Measurements from ENCODE around the gene SERPING1.

The SERPING1 gene

GRCh38 chr11:57620467-57620866 is 23.0 kb downstream of the SERPING1 start:
- H3K9me3 ChIP-seq (ENCODE audit: insufficient read depth, low read depth, low read length): peaks cover 10% of the 10 kb centered on the region
- H3K4me1 ChIP-seq (ENCODE audit: insufficient read depth, low read length): no peaks in the 10 kb centered on the region
- H3K4me3 ChIP-seq (ENCODE audit: low read length): no peak overlapping the region
- no peak overlapping the region for H3K27ac ChIP-seq (ENCODE audit: low read depth, low read length)
- H3K9ac ChIP-seq (ENCODE audit: low read depth, low read length): no peak overlapping the region
- H3K27me3 ChIP-seq (ENCODE audit: insufficient read depth, low read length): no peaks in the 10 kb centered on the region
- peaks cover 2% of the 10 kb centered on the region; the same call in 1 of the 2 replicates for H3K36me3 ChIP-seq (ENCODE audit: insufficient read depth, low read length)

DNA sequence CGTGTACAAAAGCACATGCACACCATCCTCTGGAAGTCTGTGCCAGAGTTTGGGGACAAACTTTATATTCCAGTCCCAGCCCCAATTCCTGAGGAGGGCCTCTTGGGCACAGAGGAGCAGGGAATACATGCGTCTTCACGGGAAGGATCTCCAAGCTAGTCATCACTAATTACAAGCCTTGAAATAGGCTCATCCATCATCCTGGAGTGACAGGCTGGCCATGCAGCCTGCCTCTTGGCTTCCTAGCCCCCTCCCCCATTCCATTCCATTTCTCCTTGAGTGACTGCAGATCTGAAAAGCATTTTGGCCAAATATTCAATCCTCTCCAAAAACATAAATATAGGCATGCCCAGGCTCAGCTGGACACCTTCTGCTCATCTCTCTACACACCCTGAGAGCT is 24.8 kb downstream of the SERPING1 start:
- Histone ChIP-seq H3K27me3 (ENCODE audit: insufficient read depth, low read length) (no peaks in the 10 kb centered on the region), H3K36me3 (ENCODE audit: insufficient read depth, low read length) (peaks cover 2% of the 10 kb centered on the region; the same call in 1 of the 2 replicates), H3K4me1 (ENCODE audit: insufficient read depth, low read length) (no peaks in the 10 kb centered on the region), H3K9ac (ENCODE audit: low read depth, low read length) (no peak overlapping the region), H3K27ac (ENCODE audit: low read depth, low read length) (no peak overlapping the region), H3K4me3 (ENCODE audit: low read length) (no peak overlapping the region), H3K9me3 (ENCODE audit: insufficient read depth, low read depth, low read length) (peaks cover 10% of the 10 kb centered on the region)
- 61% methylated on average over 3 of the region's 3 CpGs for WGBS

DNA sequence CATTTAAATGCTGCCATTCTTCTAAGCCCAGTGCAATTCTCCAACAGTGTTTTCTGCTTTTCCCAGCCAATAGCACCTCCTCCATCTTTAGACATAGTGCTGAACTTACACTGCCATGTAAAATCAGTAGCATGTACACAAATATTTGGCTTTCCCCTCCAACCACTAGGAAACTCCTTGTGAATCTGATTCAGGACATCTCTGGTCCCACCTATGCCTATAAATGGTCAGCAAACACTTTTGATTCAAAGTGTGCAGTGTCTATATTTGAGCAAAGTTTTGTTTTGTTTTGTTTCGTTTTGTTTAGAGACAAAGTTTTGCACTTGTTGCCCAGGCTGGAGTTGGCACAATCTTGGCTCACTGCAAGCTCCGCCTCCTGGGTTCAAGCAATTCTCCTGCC is 27.4 kb downstream of the SERPING1 start:
- Histone ChIP-seq H3K27ac (ENCODE audit: low read depth, low read length) (no peak overlapping the region), H3K4me1 (ENCODE audit: insufficient read depth, low read length) (no peaks in the 10 kb centered on the region), H3K36me3 (ENCODE audit: insufficient read depth, low read length) (peaks cover 1% of the 10 kb centered on the region; the same call in 1 of the 2 replicates), H3K9me3 (ENCODE audit: insufficient read depth, low read depth, low read length) (peaks cover 3% of the 10 kb centered on the region), H3K4me3 (ENCODE audit: low read length) (no peak overlapping the region), H3K9ac (ENCODE audit: low read depth, low read length) (no peak overlapping the region), H3K27me3 (ENCODE audit: insufficient read depth, low read length) (no peaks in the 10 kb centered on the region)
- 98% methylated on average over 2 of the region's 2 CpGs for WGBS

GRCh38 chr11:57626895-57627294 is 29.4 kb downstream of the SERPING1 start:
- 91% methylated on average over 1 of the region's 1 CpG for WGBS
- no peaks in the 10 kb centered on the region for H3K27me3 ChIP-seq (ENCODE audit: insufficient read depth, low read length)
- H3K27ac ChIP-seq (ENCODE audit: low read depth, low read length): no peak overlapping the region
- H3K4me1 ChIP-seq (ENCODE audit: insufficient read depth, low read length): no peaks in the 10 kb centered on the region
- H3K9me3 ChIP-seq (ENCODE audit: insufficient read depth, low read depth, low read length): no peaks in the 10 kb centered on the region
- no peaks in the 10 kb centered on the region for H3K36me3 ChIP-seq (ENCODE audit: insufficient read depth, low read length)
- H3K9ac ChIP-seq (ENCODE audit: low read depth, low read length): no peak overlapping the region
- no peak overlapping the region for H3K4me3 ChIP-seq (ENCODE audit: low read length)

DNA sequence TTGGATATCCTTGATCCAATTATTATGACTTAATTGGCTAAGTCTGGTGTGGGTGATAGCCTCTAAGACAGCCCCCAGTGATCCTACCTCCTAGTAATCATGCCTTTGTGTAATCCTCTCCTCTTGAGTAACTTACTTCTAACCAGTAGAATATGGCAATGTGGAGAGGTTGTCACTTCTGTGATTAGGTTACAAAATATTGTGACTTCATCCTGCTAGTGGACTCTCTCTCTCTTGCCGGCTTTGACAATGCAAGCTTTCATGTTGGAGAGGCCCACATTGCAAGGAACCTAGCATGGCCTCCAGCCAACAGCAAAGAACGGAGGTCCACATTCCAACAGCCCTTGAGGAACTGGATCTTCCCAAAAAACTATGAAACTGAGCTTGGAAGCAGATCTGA is 32.7 kb downstream of the SERPING1 start:
- no peaks in the 10 kb centered on the region for H3K36me3 ChIP-seq (ENCODE audit: insufficient read depth, low read length)
- H3K4me3 ChIP-seq (ENCODE audit: low read length): no peak overlapping the region
- H3K4me1 ChIP-seq (ENCODE audit: insufficient read depth, low read length): no peaks in the 10 kb centered on the region
- no peaks in the 10 kb centered on the region for H3K9me3 ChIP-seq (ENCODE audit: insufficient read depth, low read depth, low read length)
- H3K27me3 ChIP-seq (ENCODE audit: insufficient read depth, low read length): no peaks in the 10 kb centered on the region
- WGBS: 95% methylated on average over 2 of the region's 2 CpGs
- no peak overlapping the region for H3K9ac ChIP-seq (ENCODE audit: low read depth, low read length)
- no peak overlapping the region for H3K27ac ChIP-seq (ENCODE audit: low read depth, low read length)

DNA sequence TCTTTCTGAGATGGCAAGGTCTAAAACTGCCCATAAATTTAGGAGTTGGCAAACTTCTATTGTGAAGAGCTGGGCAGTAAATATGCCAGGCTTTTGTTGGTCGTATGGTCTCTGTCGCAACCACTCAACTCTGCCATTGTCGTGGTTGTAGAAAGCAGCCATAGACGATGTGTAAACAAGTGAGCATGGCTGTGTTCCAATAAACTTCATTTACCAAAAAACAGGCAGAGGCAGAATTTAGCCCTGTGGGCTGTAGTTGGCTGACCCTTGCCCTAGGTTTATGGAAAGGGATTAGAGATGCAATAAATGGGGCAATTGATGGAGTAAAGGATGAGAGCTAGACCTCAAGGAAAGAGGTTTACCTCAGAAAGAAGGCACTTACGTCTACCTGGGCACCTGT is 34.6 kb downstream of the SERPING1 start:
- no peaks in the 10 kb centered on the region for H3K9me3 ChIP-seq (ENCODE audit: insufficient read depth, low read depth, low read length)
- H3K9ac ChIP-seq (ENCODE audit: low read depth, low read length): no peak overlapping the region
- 94% methylated on average over 5 of the region's 5 CpGs for WGBS
- no peaks in the 10 kb centered on the region for H3K36me3 ChIP-seq (ENCODE audit: insufficient read depth, low read length)
- H3K4me3 ChIP-seq (ENCODE audit: low read length): no peak overlapping the region
- no peaks in the 10 kb centered on the region for H3K27me3 ChIP-seq (ENCODE audit: insufficient read depth, low read length)
- H3K4me1 ChIP-seq (ENCODE audit: insufficient read depth, low read length): peaks cover 4% of the 10 kb centered on the region; the same call in 1 of the 2 replicates
- no peak overlapping the region for H3K27ac ChIP-seq (ENCODE audit: low read depth, low read length)

DNA sequence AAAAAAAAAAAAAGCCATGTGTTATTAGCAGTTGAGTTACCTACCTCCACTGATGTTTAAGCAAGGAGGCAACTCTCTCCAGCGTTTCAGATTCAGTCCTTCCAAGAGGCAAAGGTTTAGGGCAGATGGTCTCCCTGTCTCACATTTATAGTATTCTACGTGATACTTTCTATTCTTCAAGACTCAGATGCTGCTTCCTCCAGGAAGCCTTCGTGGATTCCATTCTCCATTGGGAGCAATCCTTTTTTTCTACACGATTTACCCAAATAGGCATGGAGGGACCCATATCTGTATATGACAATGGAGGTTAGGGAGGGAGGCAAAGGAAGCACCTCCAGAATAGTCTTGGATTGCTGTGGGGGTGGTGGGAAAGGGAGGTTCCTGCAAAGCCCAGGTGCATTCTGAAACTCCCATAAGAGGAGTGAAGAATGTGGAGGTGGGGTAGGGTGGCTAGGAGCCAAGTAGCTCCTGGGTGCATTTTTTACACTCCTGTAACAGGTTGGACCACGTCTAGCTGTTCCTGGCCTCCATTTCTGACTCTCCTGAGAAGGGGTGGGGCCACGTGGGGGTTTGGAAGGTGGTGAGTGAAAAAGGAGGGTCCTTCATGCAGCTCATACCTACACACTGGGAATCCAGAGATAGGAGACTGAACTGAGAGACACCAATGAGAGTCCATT is 36.0 kb downstream of the SERPING1 start:
- Histone ChIP-seq H3K4me1 (ENCODE audit: insufficient read depth, low read length) (peaks cover 12% of the 10 kb centered on the region), H3K4me3 (ENCODE audit: low read length) (no peak overlapping the region), H3K9me3 (ENCODE audit: insufficient read depth, low read depth, low read length) (no peaks in the 10 kb centered on the region), H3K27me3 (ENCODE audit: insufficient read depth, low read length) (no peaks in the 10 kb centered on the region), H3K36me3 (ENCODE audit: insufficient read depth, low read length) (no peaks in the 10 kb centered on the region), H3K9ac (ENCODE audit: low read depth, low read length) (no peak overlapping the region), H3K27ac (ENCODE audit: low read depth, low read length) (no peak overlapping the region)
- 89% methylated on average over 6 of the region's 6 CpGs for WGBS

DNA sequence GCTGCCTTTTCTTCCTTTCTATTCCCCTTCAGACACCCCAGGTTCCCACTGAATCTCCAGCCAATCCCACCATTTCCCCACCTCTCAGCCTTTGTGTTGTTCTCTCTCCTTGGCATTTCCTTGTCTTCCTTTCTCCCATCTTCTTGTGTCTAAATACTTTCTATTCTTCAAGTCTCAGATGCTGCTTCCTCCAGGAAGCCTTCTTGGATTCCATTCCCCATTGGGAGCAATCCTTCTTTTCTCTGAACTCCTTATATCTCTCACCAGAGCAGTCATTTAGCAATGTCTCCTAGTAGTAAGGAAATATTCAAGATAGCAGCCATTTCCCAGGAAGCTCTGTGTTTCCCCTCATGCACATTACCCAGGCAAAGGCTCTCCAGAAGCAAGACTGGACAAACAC is 36.8 kb downstream of the SERPING1 start:
- Histone ChIP-seq H3K4me3 (ENCODE audit: low read length) (no peak overlapping the region), H3K9me3 (ENCODE audit: insufficient read depth, low read depth, low read length) (no peaks in the 10 kb centered on the region), H3K27me3 (ENCODE audit: insufficient read depth, low read length) (no peaks in the 10 kb centered on the region), H3K36me3 (ENCODE audit: insufficient read depth, low read length) (no peaks in the 10 kb centered on the region), H3K4me1 (ENCODE audit: insufficient read depth, low read length) (peaks cover 12% of the 10 kb centered on the region), H3K27ac (ENCODE audit: low read depth, low read length) (no peak overlapping the region), H3K9ac (ENCODE audit: low read depth, low read length) (no peak overlapping the region)

DNA sequence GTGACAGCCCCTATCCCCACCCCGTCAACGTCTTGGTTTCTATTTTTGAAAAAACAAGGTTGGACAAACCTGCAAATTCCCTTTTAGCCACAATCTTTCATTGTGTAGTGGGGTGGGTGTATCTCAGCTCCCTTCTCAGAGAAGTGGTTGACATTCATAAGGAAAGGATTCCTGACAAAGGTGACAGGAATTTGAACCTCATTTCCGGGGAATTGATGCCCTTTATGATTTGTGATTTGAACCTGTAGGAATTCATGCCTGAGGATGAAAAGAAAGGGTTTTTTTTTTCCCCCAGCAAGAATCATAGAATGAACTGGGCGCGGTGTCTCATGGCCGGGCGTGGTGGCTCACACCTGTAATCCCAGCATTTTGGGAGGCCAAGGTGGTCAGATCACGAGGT is 37.8 kb downstream of the SERPING1 start:
- H3K4me3 ChIP-seq (ENCODE audit: low read length): no peak overlapping the region
- peaks cover 7% of the 10 kb centered on the region for H3K36me3 ChIP-seq (ENCODE audit: insufficient read depth, low read length)
- H3K9me3 ChIP-seq (ENCODE audit: insufficient read depth, low read depth, low read length): no peaks in the 10 kb centered on the region
- H3K9ac ChIP-seq (ENCODE audit: low read depth, low read length): no peak overlapping the region
- H3K4me1 ChIP-seq (ENCODE audit: insufficient read depth, low read length): peaks cover 15% of the 10 kb centered on the region
- H3K27ac ChIP-seq (ENCODE audit: low read depth, low read length): no peak overlapping the region
- 91% methylated on average over 8 of the region's 8 CpGs for WGBS
- H3K27me3 ChIP-seq (ENCODE audit: insufficient read depth, low read length): no peaks in the 10 kb centered on the region

GRCh38 chr11:57637626-57638004 is 40.1 kb downstream of the SERPING1 start:
- H3K27ac ChIP-seq (ENCODE audit: low read depth, low read length): peak overlapping the region; percentile 96
- peak overlapping the region; percentile 99 for H3K9ac ChIP-seq (ENCODE audit: low read depth, low read length)
- 14% methylated on average over 18 of the region's 18 CpGs for WGBS
- peaks cover 28% of the 10 kb centered on the region for H3K36me3 ChIP-seq (ENCODE audit: insufficient read depth, low read length)
- peak overlapping the region; percentile 97 for H3K4me3 ChIP-seq (ENCODE audit: low read length)
- H3K9me3 ChIP-seq (ENCODE audit: insufficient read depth, low read depth, low read length): no peaks in the 10 kb centered on the region
- H3K4me1 ChIP-seq (ENCODE audit: insufficient read depth, low read length): peaks cover 32% of the 10 kb centered on the region
- H3K27me3 ChIP-seq (ENCODE audit: insufficient read depth, low read length): no peaks in the 10 kb centered on the region

DNA sequence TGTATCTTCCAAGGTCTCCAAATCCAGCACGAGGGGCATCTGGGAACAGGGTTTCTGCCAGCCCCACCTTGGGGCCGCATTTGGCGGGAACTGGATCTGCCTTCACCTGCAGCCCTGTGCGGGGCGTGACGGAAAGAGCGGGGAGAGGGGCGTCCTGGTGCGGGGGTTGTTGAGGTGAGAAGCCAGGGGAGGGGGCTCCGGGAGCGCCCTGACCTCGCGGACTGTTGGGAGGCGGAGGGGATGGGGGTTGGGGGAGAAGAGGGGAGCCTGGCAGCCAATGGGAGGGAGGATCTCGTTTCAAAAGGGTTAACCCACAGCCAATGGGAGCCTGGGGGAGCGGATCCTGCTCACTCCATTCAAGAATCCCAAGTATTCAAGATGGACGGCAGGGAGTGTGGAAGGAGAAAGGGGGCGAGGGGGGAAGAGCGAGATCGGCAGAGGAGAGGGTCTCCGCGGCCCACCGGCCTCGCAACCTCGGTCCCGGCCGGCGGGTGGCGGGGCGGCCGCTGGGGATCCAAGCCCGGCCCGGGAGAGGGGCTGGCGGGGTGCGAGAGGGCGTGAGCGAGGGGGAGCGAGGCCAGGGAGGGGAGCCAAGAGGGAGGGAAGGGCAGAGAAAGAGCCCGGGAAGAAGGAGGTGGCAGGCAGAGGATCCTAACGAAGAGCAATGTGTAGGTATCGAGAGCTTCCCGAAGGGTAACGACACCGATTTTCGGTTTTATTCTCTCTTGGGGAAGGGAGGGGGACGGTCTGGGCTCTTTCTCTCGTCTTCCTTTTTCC is 40.7 kb downstream of the SERPING1 start:
- WGBS: 1% methylated on average over 45 of the region's 47 CpGs
- peaks cover 32% of the 10 kb centered on the region for H3K36me3 ChIP-seq (ENCODE audit: insufficient read depth, low read length)
- peaks cover 32% of the 10 kb centered on the region for H3K4me1 ChIP-seq (ENCODE audit: insufficient read depth, low read length)
- H3K9ac ChIP-seq (ENCODE audit: low read depth, low read length): peak overlapping the region; percentile 99
- peak overlapping the region; percentile 97 for H3K4me3 ChIP-seq (ENCODE audit: low read length)
- peak overlapping the region; percentile 98 for H3K27ac ChIP-seq (ENCODE audit: low read depth, low read length)
- H3K9me3 ChIP-seq (ENCODE audit: insufficient read depth, low read depth, low read length): no peaks in the 10 kb centered on the region
- no peaks in the 10 kb centered on the region for H3K27me3 ChIP-seq (ENCODE audit: insufficient read depth, low read length)

Data from HUES64 (cell line).